ENCODE results near the gene MFNG.

MFNG gene

DNA sequence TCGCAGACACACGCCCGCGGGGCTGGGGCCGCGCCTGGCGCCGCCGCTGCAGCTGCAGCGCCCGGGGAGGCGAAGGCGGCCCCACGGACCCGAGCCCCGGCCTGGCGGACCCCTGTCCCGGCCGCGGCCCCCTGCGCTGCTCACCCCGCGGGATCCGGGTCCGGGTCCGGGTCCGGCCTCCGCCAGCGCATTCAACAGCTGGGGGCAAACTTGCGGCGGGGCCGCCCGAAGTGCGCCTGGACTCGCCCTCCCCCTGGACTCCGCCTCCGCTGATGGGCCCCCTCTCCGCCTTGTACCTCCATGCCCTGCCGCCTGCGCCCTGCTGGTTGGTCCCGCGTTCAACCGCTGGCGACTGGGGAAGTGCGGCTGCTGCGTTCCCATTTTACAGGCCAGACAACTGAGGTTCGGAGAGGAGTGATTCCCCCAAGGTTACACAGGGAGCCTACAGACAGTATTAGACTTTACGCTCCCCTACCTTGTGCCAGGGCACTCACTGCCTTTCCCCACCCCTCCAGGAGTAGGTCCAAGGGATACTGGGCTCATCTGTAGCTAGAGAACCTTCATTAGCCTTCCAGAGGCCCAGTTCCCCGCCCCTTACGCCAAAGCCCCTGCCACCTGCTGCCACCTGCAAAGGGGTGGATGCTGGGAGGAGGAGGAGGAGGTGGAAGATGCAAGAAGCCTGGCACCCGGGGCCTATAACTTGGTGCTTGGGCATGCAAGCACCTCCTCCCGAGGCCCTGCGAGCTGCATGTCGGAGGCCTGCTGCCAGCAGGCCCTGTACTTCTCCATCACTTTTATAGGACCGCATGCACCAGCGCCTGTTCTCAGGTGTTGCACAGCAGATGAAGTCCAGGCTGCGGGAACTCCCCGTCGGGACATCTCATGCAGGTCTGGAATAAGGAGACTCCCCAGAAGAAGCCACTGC is 58.2 kb downstream of the MFNG start:
- TF ChIP-seq, protein P1, sequence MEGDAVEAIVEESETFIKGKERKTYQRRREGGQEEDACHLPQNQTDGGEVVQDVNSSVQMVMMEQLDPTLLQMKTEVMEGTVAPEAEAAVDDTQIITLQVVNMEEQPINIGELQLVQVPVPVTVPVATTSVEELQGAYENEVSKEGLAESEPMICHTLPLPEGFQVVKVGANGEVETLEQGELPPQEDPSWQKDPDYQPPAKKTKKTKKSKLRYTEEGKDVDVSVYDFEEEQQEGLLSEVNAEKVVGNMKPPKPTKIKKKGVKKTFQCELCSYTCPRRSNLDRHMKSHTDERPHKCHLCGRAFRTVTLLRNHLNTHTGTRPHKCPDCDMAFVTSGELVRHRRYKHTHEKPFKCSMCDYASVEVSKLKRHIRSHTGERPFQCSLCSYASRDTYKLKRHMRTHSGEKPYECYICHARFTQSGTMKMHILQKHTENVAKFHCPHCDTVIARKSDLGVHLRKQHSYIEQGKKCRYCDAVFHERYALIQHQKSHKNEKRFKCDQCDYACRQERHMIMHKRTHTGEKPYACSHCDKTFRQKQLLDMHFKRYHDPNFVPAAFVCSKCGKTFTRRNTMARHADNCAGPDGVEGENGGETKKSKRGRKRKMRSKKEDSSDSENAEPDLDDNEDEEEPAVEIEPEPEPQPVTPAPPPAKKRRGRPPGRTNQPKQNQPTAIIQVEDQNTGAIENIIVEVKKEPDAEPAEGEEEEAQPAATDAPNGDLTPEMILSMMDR (IDR thresholded peaks at IDR 0.05; ENCODE audit: borderline replicate concordance, control extremely low read depth, extremely low read depth, insufficient read depth, missing control alignments): no peak
- no peak for DNase-seq (ENCODE audit: low spot score)
- in situ Hi-C loops (cut with MboI; ENCODE audit: low sequenced_read_pairs, unreplicated experiment): no loop called here

DNA sequence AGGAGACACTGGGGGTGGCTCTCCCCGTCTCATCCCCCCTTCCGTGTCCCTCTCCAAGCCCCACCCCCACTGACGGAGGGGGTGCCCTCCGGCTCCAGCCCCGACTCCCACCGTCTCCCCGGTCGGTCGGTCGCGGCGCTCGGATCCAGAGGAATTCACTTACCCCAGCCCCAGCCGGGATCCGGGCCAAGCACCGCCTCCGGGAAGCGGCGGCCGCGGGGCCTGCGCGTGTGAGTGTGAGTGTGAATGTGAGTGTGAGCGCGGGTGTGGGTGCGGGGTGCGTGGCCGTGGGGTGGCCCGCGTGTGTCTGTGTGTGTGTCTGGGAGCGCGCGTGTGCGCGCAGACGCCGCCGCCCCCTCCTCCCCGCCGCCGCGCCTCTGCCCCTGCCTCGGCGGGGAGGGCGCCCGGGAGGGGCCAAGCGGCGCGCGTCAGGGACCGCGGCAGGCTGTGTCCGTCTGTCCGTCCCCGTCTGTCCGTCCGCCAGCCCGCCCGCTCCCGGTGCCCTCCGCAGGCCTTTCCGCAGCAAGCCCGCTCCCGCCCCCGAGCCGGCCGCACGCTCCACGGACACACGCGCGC is 59.0 kb downstream of the MFNG start, which contains the start of gene ELFN2:
Gene ELFN2, minus strand, starts transcription at position 345 of the 576 bp plus-strand sequence. CDS start 51,945 bp downstream, outside the sequence.
- TF ChIP-seq, protein P1 (IDR thresholded peaks at IDR 0.05; ENCODE audit: borderline replicate concordance, control extremely low read depth, extremely low read depth, insufficient read depth, missing control alignments): no peak
- DNase-seq (ENCODE audit: low spot score): no peak
- in situ Hi-C loops (cut with MboI; ENCODE audit: low sequenced_read_pairs, unreplicated experiment): no loop called here

DNA sequence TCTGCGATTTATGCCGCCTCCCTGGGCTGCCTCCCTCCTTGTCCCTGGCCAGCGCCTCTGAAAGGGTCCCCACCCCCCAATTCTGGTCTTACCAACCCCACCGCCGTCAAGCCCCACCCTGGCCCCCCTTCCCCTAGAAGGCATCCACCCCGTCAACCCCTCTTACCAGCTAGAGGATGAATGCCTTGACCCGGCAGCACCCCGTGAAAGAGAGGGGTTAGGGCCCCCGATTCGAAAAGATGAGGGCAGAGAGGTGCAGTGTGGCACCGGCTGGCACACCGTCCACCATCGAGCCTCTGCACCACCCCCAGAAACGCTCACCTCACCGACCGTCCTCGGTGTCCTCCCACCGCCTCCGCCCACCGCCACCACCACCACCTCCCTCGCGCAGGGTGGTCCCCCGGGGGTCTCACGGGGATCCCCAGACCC is 59.5 kb downstream of the MFNG start:
- in situ Hi-C loops (cut with MboI; ENCODE audit: low sequenced_read_pairs, unreplicated experiment): no loop called here
- TF ChIP-seq, protein P1 (IDR thresholded peaks at IDR 0.05; ENCODE audit: borderline replicate concordance, control extremely low read depth, extremely low read depth, insufficient read depth, missing control alignments): no peak
- no peak for DNase-seq (ENCODE audit: low spot score)

DNA sequence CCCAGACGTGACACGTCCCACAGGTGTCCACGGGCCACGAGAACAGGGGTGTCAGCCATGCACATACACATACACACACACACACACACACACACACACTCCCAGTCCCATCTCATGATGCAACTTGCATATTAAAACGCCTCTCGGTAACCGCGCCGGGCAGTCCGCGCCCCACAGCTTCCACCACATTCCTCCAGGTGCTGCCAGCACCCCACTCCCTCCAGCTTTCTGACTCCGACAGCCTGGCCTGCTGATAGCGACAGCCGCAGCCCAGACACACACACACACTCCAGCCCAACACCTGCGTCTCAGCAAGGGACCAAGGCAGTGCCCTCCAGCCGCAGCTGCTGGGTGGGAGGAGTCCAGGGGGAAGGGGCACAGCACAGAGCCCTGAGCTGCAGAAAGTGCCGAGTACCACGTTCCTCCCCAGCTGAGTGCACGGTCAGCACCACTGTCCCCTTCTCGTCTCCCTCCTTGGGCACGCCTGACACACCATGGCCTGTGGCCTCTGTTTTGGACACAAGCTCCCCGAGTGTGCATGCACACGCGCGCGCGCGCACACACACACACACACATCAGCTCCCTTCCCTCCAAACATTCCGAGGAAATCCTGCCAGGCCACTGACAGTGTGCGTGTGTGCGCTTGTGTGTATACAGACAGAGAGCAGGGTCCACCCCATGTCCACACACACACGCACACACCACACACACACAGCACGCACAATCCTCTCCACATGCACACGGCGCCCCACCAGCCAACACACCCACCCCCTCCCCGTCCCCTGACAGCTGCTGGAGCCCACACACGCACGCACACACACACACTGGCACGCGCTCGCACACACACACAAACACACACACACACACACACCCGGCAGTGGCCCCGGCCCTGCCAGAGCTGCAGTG is 60.1 kb downstream of the MFNG start:
- in situ Hi-C loops (cut with MboI; ENCODE audit: low sequenced_read_pairs, unreplicated experiment): no loop called here
- DNase-seq (ENCODE audit: low spot score): no peak

DNA sequence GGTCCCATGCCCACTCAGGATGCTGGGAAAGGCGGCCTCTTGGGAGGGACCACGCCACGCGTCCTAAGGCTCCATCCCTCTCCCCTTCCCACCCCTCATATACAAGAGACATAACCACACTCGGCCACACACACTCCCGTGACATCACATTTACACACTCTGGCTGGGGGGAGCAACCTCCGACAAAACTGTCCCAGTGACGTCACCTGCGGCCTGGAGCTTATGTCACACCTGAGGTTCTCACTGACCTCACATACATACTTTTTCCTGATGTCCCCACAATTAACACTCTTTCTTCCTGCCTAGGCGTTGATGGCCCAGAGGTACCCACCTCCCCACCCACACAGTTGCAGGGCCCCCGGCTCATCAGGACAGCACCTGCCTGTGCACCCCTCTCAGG is 60.8 kb downstream of the MFNG start:
- DNase-seq (ENCODE audit: low spot score): no peak
- TF ChIP-seq, protein P1 (IDR thresholded peaks at IDR 0.05; ENCODE audit: borderline replicate concordance, control extremely low read depth, extremely low read depth, insufficient read depth, missing control alignments): no peak
- in situ Hi-C loops (cut with MboI; ENCODE audit: low sequenced_read_pairs, unreplicated experiment): no loop called here

More for the DNA sequence above, 60.1 kb downstream of the MFNG start:
- TF ChIP-seq, protein P1 (IDR thresholded peaks at IDR 0.05; ENCODE audit: borderline replicate concordance, control extremely low read depth, extremely low read depth, insufficient read depth, missing control alignments): no peak

DNA sequence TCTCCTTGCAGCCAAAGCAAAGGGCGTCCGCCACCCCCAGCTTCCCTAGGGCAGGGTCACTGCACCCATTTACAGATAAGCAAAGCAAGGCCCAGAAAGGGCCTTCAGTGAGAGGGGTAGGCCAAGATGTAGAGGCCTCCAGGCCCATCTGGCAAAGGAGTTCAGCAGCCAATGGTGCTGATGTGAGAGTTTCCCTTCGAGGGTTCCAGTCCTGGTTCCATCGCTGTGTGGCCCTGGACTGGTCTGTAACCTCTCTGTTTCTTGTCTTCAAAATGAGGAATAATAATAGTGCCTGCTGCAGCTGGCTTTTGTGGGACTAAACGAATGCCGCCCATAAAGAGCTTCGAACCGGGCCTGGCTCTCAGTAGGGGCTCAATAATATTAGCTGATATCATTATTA is 62.9 kb downstream of the MFNG start:
- in situ Hi-C loops (cut with MboI; ENCODE audit: low sequenced_read_pairs, unreplicated experiment): no loop called here
- TF ChIP-seq, protein P1 (IDR thresholded peaks at IDR 0.05; ENCODE audit: borderline replicate concordance, control extremely low read depth, extremely low read depth, insufficient read depth, missing control alignments): no peak

More for the DNA sequence above, 62.9 kb downstream of the MFNG start:
- DNase-seq (ENCODE audit: low spot score): no peak
